ENCODE measurements around the gene EGR4.

EGR4 gene

DNA sequence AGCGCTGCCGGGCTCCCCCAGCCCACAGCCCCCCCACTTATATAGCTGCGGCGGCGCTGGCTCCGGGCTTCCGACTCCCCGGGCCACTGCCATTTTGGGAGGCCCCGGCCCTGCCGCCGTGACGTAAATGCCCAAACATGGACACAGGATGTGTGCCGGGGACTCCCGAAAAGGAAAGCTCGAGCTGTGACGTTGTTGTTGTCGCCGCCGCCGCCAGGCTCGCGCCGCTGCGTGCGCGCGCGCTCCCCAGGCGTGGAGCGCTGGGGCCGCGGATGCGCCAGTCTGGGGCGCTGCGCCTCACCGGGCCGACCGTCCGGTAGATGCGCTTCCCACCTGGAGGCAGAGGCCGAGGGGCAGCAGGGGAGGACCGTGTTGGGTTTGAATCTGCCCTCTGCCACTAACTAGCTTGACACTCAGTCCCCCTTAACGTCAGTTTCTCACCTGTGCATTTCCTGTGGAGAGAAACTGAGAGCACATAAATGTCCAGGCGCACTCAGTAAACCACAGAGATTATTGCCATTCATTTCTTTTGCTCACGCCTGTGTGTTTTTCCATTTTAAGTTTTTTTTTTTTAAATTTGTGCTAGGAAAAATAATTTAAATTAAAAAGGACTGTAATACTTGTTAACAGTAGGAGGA is at the start of gene EGR4:
Gene EGR4, minus strand, starts transcription at position 15 of the 638 bp plus-strand sequence. CDS start 231 bp downstream, outside the sequence.
- FAIRE-seq (peak; percentile 94), DNase-seq (ENCODE audit: low spot score) (peak; percentile 96)

DNA sequence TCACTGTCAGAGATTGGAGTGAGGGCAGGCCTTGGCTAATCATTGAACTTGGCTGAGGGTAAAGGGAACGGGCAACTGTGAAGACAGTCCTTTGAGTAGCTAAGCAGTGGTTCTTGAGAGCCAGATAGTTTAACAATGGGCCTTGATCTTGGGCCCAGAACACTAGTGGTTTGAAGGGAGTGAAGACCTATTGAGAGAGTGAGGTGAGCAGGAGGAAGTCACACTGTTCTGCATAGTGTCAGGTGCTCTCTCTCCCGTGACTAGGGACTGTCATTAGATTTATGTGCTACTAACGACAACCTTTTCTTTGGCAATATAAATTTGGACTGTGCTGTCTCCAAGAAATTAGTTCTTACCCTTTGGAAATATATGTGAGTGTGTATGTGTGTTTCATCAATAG is 47.7 kb upstream of the EGR4 start:
- FAIRE-seq (no peak), DNase-seq (ENCODE audit: low spot score) (no peak)

DNA sequence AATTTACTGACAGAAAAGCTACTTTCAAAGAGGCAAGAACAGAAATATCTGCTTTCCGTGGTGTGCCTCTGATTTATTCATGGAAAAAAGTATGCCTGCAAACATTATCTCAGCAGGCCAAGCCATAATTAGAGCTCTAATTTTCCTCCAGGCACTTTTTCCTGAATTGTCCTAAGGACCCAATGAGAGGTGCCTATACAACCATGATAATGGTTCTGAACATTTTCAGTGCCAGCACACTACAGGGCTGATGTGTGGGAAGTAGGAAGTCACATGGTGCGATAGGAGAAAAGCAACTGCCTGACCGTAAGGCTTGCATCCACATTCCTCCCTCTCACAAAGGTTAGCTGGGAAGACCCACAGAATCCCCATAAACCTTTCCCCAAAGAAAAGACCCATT is 45.9 kb upstream of the EGR4 start:
- DNase-seq (ENCODE audit: low spot score) (no peak), FAIRE-seq (no peak)

DNA sequence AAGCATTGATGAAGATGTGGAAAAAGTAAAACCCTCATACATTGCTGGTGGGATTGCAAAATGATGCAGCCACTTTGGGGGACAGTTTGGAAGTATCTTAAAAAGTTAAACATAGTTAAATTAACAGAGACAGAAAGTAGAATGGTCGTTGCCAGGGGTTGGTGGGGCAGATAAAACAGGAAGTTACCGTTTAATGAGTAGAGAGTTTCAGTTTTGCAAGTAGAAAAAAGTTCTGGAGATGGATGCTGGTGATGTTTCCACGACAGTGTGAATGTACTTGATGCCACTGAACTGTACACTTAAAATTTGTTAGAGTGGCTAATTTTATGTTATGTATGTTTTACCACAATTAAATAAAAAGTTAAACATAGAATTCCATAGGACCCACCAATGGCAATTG is 44.5 kb upstream of the EGR4 start:
- FAIRE-seq (no peak), DNase-seq (ENCODE audit: low spot score) (no peak)

DNA sequence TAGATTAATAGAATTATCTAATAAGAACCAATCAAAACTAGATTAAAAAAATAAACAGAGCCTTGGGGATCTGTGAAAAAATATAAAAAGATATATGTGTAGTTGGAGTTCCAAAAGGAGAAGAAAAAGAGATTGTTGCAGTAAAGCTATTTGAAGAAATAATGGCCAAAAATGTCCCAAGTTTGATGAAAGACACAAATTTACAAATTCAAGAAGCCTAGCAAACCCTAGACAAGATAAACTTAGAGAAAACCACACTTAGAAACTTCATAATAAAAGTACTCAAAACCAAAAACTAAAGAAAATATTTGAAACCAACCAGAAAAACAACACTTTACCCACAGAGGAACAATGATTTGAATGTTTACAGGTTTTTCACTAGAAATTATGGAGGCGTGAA is 41.3 kb upstream of the EGR4 start:
- no peak for FAIRE-seq
- no peak for DNase-seq (ENCODE audit: low spot score)

DNA sequence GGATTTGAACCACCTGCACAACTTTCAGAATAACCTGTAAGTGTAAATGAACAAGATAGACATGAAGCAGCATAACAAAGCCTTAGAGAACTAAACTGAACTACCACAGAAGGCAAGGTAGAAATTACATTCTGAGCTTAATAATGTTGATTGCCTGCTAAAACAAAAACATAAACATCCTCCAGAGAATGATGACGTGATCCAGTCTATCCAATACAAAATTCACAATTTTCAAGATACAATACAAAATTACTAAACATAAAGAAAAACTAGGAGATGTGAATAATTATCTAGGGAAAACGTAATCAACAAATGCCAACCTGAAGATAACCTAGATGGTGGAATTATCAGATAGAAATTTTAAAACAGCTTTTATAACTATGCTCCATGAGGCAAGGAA is 40.7 kb upstream of the EGR4 start:
- DNase-seq (ENCODE audit: low spot score) (no peak), FAIRE-seq (no peak)

DNA sequence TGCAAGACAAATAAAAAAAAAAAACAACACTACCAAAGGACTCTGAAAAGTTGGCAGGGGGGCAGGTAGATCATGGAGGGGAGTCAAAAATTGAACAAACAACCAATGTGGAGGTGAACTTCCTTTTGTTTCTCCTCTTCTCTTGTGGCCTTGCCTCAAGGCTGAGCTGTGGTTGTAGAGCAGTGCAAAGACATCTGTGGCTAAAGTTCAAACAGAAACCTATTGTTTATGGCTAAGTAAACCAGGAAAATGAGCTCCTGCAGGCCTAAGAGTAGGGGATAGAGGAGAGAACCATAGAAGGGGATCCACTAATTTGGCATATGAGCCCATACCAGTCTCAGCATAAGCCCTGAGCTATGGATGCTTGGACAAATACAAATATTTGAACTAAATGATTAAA is 40.2 kb upstream of the EGR4 start:
- no peak for DNase-seq (ENCODE audit: low spot score)

DNA sequence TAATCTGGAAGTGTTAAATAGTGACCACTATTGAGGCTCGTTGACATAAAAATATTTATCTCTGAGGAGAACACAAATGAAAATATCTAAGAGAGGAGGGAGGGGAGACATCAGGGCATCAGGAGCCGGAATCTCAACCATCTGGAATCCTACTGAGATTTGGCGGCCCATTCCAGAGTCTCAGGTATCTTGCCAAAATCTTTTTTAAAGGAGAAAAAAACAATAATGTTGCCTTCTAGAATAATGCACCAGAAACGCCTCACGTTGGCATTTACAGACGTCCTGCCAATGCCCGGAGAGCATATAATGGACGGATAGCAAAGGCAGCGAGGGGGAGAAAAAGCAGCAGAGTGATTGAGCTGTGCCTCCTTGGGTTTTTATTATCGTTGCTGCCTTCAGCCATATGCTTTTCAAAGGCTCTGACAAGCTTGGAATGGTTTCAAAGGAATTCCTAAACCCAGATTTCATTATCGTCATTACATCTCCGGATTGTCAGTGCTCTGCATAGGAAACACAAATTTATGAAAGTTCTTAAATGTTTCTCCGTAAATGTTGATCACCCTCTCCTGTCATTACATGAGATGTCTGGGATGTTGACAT is 30.9 kb upstream of the EGR4 start:
- no peak for FAIRE-seq
- no peak for DNase-seq (ENCODE audit: low spot score)

More for the DNA sequence above, 40.2 kb upstream of the EGR4 start:
- FAIRE-seq: no peak

DNA sequence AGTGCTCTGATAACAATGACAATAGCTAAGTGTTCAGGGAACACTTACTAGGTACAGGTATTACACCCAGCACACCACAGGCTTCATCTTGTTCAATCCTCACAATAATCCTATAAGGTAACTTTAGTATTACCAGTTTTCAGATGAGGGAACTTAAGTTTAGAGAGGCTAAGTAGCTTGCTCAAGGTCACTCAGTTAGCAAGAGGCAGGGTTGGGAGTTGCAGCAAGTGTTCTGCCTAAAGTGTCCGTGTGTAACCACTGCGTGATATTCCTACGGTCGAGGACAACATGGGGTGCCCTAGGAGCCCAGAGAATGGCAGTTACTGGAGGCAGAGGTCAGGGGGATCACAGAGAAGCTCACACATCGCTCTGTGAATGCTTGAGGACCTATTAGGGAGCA is 30.2 kb upstream of the EGR4 start:
- FAIRE-seq (peak; percentile 30), DNase-seq (ENCODE audit: low spot score) (no peak)

DNA sequence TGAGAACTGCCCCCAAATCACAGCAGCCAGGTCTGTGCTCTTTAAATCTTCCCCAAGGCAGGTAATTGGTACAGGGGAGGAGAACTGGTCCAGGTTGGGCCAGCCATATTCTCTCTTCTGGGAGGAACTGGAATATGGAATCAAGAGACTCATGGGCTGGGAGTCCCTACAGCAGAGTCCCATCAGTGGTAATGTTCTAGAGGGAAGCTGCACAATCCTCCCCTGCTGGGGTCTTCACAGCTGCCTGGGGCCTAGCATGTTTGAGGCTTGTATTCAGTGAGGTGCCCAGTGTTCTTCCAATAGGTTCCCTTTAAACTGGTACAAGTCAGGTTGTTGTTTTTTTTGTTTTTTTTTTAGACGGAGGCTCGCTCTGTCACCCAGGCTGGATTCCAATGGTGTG is 21.1 kb upstream of the EGR4 start:
- FAIRE-seq (no peak), DNase-seq (ENCODE audit: low spot score) (no peak)

DNA sequence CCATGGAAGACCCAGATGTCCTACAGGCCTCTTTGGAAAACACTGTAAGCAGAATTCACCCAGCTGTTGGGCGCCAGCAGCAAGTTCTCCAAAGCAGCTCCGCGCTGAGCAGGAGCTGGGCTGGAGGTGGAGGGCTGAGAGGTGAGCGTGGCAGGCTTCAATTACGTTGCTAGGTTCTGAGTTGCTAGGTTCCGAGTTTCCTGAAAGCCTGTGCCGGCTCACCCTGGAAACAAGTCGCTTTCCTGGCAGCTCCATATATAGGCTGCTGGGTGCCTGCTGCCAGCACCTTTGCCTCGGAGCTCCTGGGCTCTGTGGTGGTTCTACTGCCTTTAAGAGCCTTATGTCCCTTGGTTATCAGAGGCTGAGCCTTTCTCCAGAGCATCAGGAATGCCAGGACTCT is 14.4 kb upstream of the EGR4 start:
- no peak for FAIRE-seq
- DNase-seq (ENCODE audit: low spot score): no peak

DNA sequence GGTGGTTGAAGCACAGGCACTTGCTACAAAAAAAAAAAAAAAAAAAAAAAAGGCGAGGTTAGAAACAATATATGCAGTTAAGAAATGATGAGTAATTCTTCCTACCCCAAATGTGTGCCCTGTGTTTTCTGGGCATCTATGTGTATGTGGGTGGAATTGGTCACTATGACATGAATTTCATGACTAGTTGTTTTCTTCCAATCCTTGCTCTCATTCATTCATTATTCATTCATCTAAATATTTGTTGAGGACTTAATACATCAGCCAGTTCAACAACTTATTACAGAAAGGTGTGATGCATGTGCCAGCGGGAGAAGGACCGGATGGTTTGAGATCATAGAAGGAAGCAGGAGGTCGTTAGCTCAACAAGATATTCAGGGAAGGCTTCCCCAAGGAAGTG is 8.3 kb upstream of the EGR4 start:
- no peak for DNase-seq (ENCODE audit: low spot score)
- no peak for FAIRE-seq

DNA sequence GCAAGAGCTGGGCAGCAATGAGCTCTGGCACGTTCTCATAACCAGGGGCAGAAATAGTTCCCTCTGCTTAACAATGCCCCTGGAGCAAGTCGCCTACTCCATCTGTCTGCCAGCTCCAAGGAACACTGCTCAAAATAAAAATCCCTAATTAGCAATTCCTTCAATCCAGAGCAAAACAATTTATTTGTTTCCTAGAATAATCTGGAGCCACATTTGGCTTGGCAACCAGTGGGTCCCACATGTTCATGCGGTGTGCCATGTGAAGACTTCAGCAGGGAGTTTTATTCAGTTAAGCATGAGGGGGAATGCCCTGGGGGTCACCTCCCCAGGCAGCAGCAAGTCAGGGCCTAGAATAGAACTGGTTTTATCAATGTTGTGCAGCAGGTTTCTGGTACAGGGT is 7.6 kb upstream of the EGR4 start:
- DNase-seq (ENCODE audit: low spot score): no peak
- FAIRE-seq: no peak

DNA sequence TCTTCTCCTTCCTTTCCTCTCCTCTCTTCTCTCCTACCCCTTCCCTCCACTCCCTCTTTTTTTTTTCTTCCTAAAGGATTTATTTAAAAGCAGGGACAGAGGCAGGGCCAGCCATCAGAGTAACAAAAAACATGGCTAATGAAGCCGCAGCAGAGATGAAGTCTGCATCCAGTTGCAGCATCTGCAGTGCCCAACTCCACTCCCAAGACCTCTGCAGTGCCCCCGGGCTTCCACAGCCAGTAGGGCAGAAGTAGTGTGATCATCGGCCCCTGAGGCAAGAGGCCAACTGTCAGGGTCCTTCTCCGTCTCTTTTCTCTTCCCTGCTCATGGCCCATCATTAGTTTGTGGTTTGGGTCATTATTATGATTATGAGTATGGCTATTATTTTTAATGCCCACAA is 4.2 kb upstream of the EGR4 start:
- FAIRE-seq (no peak), DNase-seq (ENCODE audit: low spot score) (no peak)

DNA sequence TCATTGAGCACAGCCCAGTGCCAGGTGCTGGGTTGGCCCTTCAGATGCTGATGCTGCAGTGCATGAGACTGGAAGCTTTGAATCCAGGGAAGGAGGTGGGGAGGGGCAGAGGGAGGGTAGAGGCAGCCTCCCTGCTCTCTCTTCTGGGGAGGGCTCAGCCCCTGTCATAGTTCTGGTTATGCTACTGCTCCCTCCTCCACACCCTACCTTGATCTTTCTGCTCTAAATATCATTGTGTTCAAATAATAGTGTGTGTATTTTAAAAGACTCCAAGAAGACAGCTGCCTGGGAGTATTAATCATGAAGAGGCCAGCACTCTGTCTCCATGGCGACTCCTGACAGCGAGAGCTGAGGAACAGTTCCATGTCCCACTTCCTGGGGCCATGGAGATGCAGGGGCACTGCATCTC is 3.8 kb upstream of the EGR4 start:
- DNase-seq (ENCODE audit: low spot score): peak; percentile 47
- no peak for FAIRE-seq

DNA sequence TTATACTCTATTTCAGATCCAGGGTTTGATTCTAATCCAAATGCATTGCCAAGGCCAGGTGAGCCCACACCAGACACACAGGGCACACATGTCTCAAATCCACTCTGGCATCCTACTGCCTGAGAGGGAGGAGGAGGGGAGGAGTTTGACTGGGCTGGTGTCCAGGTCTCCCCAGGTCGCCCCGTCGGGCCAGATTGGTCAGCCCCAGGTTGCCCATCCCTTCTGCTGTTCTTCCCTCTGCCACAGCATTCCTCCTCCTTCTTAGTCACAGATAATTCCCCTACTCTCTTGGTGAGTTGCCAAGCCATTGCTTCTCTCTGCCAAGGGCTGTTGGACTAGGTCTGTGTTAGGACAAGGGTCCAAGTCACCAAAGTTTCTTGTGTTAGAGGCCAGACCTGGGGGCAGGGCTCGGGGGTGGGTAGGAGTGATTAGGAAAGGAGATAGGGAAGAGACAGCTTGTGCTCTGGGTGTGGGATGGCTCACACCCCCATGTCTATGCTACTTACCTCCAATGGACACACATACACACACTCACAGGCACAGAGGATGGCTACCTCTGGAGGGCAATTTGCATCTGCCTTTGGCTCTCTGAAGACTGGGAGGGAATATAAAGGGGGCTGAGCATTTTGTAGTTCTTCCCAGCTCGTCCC is 2.5 kb upstream of the EGR4 start:
- DNase-seq (ENCODE audit: low spot score) (peak; percentile 55), FAIRE-seq (no peak)

DNA sequence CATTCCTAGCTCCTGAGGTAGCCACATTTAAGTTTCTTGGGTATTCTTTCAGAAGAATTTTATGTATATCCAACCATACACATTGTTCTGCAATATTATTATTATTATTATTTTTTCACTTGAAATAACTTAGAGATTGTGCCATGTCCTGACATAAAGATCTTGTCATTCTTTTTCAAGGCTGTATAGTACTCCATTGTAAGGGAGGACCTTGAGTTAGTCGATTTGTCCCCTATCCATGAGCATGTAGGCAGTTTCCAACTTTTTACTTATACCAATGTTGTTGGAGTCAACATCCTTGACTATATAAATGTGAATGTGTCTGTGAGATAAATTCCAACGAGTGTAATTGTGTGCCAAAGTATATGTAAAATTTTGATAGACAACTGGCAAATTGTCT is 891 bp upstream of the EGR4 start:
- no peak for DNase-seq (ENCODE audit: low spot score)
- no peak for FAIRE-seq

DNA sequence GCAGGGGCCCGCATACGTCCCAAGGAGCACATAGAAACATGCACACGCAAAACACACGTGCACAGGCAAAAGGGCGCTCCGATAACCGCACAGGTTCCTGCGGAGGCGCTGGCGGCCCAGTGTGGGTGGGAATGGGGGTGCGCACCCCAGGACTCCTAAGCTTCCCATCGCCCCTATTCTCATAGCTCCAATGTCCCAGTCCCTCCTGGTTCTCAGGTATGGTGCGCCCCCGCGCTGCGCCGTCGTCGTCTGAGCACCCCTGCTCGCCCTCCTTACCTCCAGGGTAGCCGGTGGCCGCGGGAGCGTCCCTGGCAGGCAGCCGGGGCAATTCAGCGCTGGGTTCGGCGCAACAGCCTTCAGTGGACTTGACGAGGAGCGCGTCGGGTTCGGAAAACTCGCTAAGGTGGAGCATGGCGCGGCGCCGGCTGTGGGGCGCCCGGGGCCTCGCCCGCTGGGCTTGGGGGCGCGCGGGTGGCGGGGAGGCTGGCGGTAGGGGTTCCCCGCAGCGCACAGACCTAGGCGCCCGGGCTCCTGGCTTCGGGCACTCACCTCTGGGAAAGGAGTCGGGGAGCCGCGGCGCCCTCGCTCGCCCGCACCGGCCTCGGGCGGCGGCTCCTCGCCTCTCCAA is 328 bp downstream of the EGR4 start:
- peak; percentile 26 for DNase-seq (ENCODE audit: low spot score)
- FAIRE-seq: no peak

DNA sequence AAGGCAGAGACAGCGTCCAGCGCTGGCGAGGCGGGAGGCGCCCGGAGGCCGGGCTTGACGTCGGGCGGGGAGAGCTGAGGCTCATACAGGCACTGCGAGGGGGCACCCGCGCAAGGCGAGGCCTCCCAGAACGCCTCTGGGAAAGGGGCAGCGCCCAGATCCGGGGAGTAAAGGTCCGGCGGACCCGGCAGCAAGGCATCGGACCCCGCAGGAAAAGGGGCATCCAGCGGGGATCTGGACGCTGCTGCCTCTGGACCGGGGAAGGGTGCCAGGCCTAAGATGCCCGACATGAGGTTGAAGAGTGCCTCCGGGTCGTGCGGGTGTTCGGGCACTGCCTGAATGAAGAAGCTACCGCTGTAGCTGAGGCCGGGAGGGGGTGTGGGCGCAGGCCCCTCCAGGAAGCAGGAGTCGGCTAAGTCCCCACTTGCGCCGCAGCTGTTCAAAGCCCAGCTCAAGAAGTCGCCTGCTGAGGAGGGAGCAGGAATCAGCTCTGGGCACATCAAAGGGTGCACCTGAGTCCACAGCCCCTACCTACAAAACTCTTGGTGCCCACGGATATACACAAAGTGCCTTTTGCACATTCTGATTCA is 937 bp downstream of the EGR4 start:
- FAIRE-seq (no peak), DNase-seq (ENCODE audit: low spot score) (no peak)

DNA sequence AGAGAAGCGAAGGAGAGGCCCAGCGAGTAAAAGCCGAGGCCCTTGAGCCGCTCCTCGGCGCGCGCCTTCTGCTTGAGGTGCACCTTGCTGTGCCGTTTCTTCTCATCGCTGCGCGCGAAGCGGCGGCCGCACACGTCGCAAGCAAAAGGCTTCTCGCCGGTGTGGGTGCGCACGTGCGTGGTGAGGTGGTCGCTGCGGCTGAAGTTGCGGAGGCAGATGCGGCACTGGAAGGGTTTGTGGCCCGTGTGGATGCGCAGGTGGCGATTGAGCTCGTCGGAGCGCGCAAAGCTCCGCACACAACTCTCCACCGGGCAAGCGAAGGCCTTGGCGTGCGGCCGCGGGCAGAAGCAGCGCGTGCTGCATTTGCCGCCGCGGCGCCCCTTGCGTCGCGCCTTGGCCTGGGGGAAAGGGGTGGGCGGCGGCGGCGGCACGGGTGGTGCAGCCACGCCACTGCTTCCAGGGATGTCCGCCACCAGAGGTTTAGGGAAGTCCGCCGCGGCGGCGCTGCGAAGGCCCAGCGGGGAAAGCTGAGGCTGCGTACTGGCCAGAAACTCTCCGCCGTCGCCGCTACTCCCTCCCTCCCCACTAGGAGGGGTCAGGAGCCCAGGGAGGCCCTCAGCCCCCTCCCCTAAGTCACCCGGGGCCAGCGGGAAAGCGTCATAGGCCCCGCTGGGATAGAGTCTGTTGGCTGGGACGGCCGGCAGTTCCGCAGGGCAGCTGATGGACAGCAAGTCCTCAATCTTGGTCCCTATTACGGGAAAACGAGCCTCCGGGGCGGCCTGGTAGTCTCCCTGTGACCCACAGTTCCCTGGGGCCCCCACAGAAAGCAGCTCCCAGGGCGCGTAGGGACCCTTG is 1.7 kb downstream of the EGR4 start:
- FAIRE-seq (no peak), DNase-seq (ENCODE audit: low spot score) (peak; percentile 42)

DNA sequence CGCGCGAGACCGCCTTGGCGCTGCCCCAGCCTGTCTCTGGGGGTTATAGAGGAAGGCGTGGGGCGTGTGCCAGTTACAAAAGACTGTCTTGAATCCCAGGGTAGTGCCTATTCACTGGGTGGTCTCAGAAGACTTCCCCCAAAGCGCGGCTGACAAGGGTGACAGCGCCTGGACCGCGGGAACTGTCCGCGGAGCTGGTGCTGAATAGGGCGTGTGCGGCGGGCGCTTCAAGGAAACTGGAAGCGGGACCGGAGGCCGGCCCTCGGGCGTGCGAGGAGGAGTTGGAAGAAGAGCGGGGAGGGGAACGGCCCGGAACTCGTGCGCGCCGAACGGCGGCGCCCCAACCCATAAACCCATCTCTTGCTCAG is 2.3 kb downstream of the EGR4 start:
- DNase-seq (ENCODE audit: low spot score): peak; percentile 88
- no peak for FAIRE-seq

All from urothelium cell line (cell line).